Measurements from ENCODE around the gene GLTP.
"Not testable (repeated sequence)": the region's sequence is repeated elsewhere in the genome, so short reads cannot be mapped to it uniquely, and the experiment has no call there.

The GLTP gene

GRCh38 chr12:109880043-109880931 is at the start of gene GLTP:
Gene GLTP, minus strand, starts transcription at chr12:109880541. Its CDS starts 167 bp downstream, at chr12:109880374.
- H3K27ac ChIP-seq = peak within 1 kb of the TSS; percentile 46; the same call in 1 of the 2 replicates
- no peaks in the 10 kb centered on the region for H3K9me3 ChIP-seq (ENCODE audit: severe bottlenecking)
- H3K4me3 ChIP-seq (ENCODE audit: low read depth, low read length) = peak within 1 kb of the TSS; percentile 79
- no peaks in the 10 kb centered on the region for H3K27me3 ChIP-seq (ENCODE audit: insufficient read depth, low read depth, severe bottlenecking)
- peak; percentile 64; the same call in 1 of the 2 replicates for TF ChIP-seq CTCF (IDR thresholded peaks at IDR 0.05; ENCODE audit: low read depth, low read length)
- peak; percentile 81 for DNase-seq
- no peaks in the 10 kb centered on the region for H3K36me3 ChIP-seq

GRCh38 chr12:109929326-109929725 is 49.0 kb upstream of the GLTP start:
- not testable (repeated sequence) for H3K4me3 ChIP-seq (ENCODE audit: low read depth, low read length); DNase-seq; H3K27ac ChIP-seq; H3K9me3 ChIP-seq (ENCODE audit: severe bottlenecking); H3K27me3 ChIP-seq (ENCODE audit: insufficient read depth, low read depth, severe bottlenecking)
- H3K36me3 ChIP-seq = peaks cover 29% of the 10 kb centered on the region

GRCh38 chr12:109928058-109928656 is 47.8 kb upstream of the GLTP start:
- no peak overlapping the region for H3K27ac ChIP-seq
- H3K9me3 ChIP-seq (ENCODE audit: severe bottlenecking) = no peaks in the 10 kb centered on the region
- no peak for TF ChIP-seq CTCF (IDR thresholded peaks at IDR 0.05; ENCODE audit: low read depth, low read length)
- H3K27me3 ChIP-seq (ENCODE audit: insufficient read depth, low read depth, severe bottlenecking) = no peaks in the 10 kb centered on the region
- DNase-seq = no peak
- peaks cover 18% of the 10 kb centered on the region for H3K36me3 ChIP-seq
- H3K4me3 ChIP-seq (ENCODE audit: low read depth, low read length) = no peak overlapping the region

- Histone ChIP-seq H3K36me3 (peaks cover 13% of the 10 kb centered on the region), H3K27me3 (ENCODE audit: insufficient read depth, low read depth, severe bottlenecking) (no peaks in the 10 kb centered on the region), H3K27ac (no peak overlapping the region), H3K4me3 (ENCODE audit: low read depth, low read length) (no peak overlapping the region), H3K9me3 (ENCODE audit: severe bottlenecking) (no peaks in the 10 kb centered on the region)
- TF ChIP-seq CTCF (IDR thresholded peaks at IDR 0.05; ENCODE audit: low read depth, low read length) = peak; percentile 85
- DNase-seq = peak; percentile 46
These were observed 47.3 kb upstream of the GLTP start for GRCh38 chr12:109927622-109928021.

- peaks cover 3% of the 10 kb centered on the region for H3K36me3 ChIP-seq
- no peak overlapping the region for H3K27ac ChIP-seq
- H3K4me3 ChIP-seq (ENCODE audit: low read depth, low read length) = no peak overlapping the region
- no peak for DNase-seq
- TF ChIP-seq CTCF (IDR thresholded peaks at IDR 0.05; ENCODE audit: low read depth, low read length) = no peak
- no peaks in the 10 kb centered on the region for H3K9me3 ChIP-seq (ENCODE audit: severe bottlenecking)
- H3K27me3 ChIP-seq (ENCODE audit: insufficient read depth, low read depth, severe bottlenecking) = no peaks in the 10 kb centered on the region
These were observed 46.3 kb upstream of the GLTP start for GRCh38 chr12:109926488-109927210.

GRCh38 chr12:109926016-109926415 is 45.7 kb upstream of the GLTP start:
- no peaks in the 10 kb centered on the region for H3K36me3 ChIP-seq
- no peak overlapping the region for H3K4me3 ChIP-seq (ENCODE audit: low read depth, low read length)
- H3K9me3 ChIP-seq (ENCODE audit: severe bottlenecking) = no peaks in the 10 kb centered on the region
- TF ChIP-seq CTCF (IDR thresholded peaks at IDR 0.05; ENCODE audit: low read depth, low read length) = no peak
- H3K27ac ChIP-seq = no peak overlapping the region
- no peaks in the 10 kb centered on the region for H3K27me3 ChIP-seq (ENCODE audit: insufficient read depth, low read depth, severe bottlenecking)
- DNase-seq = no peak
